GM12878 (cell line): ENCODE results near the gene CKS1B. TPM values are rescaled to one million over a fixed set of nuclear protein-coding genes. Genes with fewer than 3 reads are reported as not detected.

Experiments used
- ATAC-seq: fragments of 200-7000 bp; cut with Tn5 transposase; 3 replicates; pipeline ENCODE4 v1.9.1; 2020; ENCODE audit warnings: mild to moderate bottlenecking, moderate library complexity
- BruUV-seq: library from RNA; stranded (reverse); fragments of 400-500 nt; replicated peaks from 2 replicates; lab custom pipeline; 2021; lab: Mats Ljungman, UMichigan
- CTCF ChIA-PET: fragments of 300-600 bp; sonication (Branson Sonifier 250); formaldehyde crosslinking; extraction: SDS; loops from one replicate; lab custom pipeline; 2021; ENCODE audit warnings: inconsistent platforms; lab: Yijun Ruan, JAX
- POLR2A ChIA-PET: fragments of 350-600 bp; formaldehyde crosslinking; extraction: SDS; loops from one replicate; lab custom pipeline; 2021; ENCODE audit warnings: inconsistent platforms; lab: Charles Lee
- RAD21 ChIA-PET: fragments of 300-600 bp; sonication (Branson Sonifier 250); formaldehyde crosslinking; loops from one replicate; lab custom pipeline; 2023; ENCODE audit warnings: antibody characterized with exemption; ENCODE audit not compliant: unreplicated experiment; lab: Charles Lee
- SMC1A ChIA-PET: fragments of 300-600 bp; sonication (Branson Sonifier 250); formaldehyde crosslinking; loops from one replicate; lab custom pipeline; 2023; ENCODE audit not compliant: unreplicated experiment, uncharacterized antibody; lab: Charles Lee
- DNase-seq: peaks from one replicate; pipeline ENCODE4 v3.0.0-alpha.2; 2011; ENCODE audit warnings: low read depth, low spot score
- FAIRE-seq: peaks from 3 replicates; lab custom pipeline; 2011; peaks lifted over from hg19 to GRCh38; lab: Jason Lieb, UNC
- H2AFZ ChIP-seq: 2 replicates; pipeline ENCODE4 v1.6.0; 2011; ENCODE audit warnings: low read depth, low read length, control low read depth; ENCODE audit not compliant: control insufficient read depth
- H3K27ac ChIP-seq: 2 replicates; pipeline ENCODE4 v1.5.1; 2011; ENCODE audit warnings: control low read depth; ENCODE audit not compliant: control insufficient read depth, insufficient read depth
- H3K27me3 ChIP-seq, 2 experiments: replicated peaks in 1 of 2; 2 replicates each; pipeline versions ENCODE4 v1.6.0 to v1.6.1; 2011; ENCODE audit warnings: low read length in 1 of 2; ENCODE audit not compliant: control insufficient read depth in 2 of 2, insufficient read depth in 2 of 2
- H3K36me3 ChIP-seq, 2 experiments: 2 replicates each; pipeline ENCODE4 v1.5.1; 2011; ENCODE audit warnings: low read length in 1 of 2; ENCODE audit not compliant: control insufficient read depth in 2 of 2, insufficient read depth in 2 of 2
- H3K4me1 ChIP-seq: 2 replicates; pipeline ENCODE4 v1.6.1; 2011; ENCODE audit warnings: mild to moderate bottlenecking, low read length, moderate library complexity, mixed read lengths; ENCODE audit not compliant: control insufficient read depth, insufficient read depth
- H3K4me2 ChIP-seq: 2 replicates; pipeline ENCODE4 v1.6.0; 2011; ENCODE audit warnings: control low read depth; ENCODE audit not compliant: control insufficient read depth, insufficient read depth
- H3K4me3 ChIP-seq: fragments of 200-600 bp; sonication (generic); 2 replicates; pipeline ENCODE4 v1.5.1; 2016
- H3K79me2 ChIP-seq: 2 replicates; pipeline ENCODE4 v1.6.0; 2011; ENCODE audit warnings: low read length; ENCODE audit not compliant: control insufficient read depth, insufficient read depth
- H3K9ac ChIP-seq: 2 replicates; pipeline ENCODE4 v1.8.0; 2011; ENCODE audit warnings: low read length, control low read depth, mixed read lengths; ENCODE audit not compliant: control insufficient read depth, insufficient read depth
- H3K9me3 ChIP-seq: replicated peaks from 3 replicates; pipeline ENCODE4 v1.5.1; 2011; ENCODE audit warnings: mild to moderate bottlenecking, low read length; ENCODE audit not compliant: control insufficient read depth, insufficient read depth
- H4K20me1 ChIP-seq: 2 replicates; pipeline ENCODE4 v1.6.0; 2011; ENCODE audit not compliant: control insufficient read depth, insufficient read depth
- BACH1 ChIP-seq: fragments of 450-650 bp; IDR thresholded peaks from 2 replicates; pipeline ENCODE4 v1.6.1; 2017; ENCODE audit warnings: mild to moderate bottlenecking, borderline replicate concordance
- CBX3 ChIP-seq: fragments of 200-600 bp; sonication (generic); IDR thresholded peaks from 2 replicates; pipeline ENCODE4 v1.6.1; 2016; ENCODE audit warnings: low read depth, borderline replicate concordance
- CEBPB ChIP-seq, 2 experiments: fragments of 150-350 bp in 1 of 2; IDR thresholded peaks; 2 replicates each; pipeline ENCODE4 v1.6.1; 2012 to 2014; ENCODE audit warnings: low read depth in 2 of 2, low read length in 2 of 2, borderline replicate concordance in 1 of 2, inconsistent platforms in 1 of 2
- CEBPZ ChIP-seq: fragments of 150-350 bp; IDR thresholded peaks from 2 replicates; pipeline ENCODE4 v1.6.1; 2016; ENCODE audit warnings: low read depth, low read length
- CHD1 ChIP-seq: IDR thresholded peaks from 2 replicates; pipeline ENCODE4 v1.6.1; 2012; ENCODE audit warnings: low read depth, low read length, improper control_type of control experiment
- CREM ChIP-seq: IDR thresholded peaks from 2 replicates; pipeline ENCODE4 v1.6.1; 2014; ENCODE audit warnings: antibody characterized with exemption, low read depth
- IKZF1 ChIP-seq: fragments of 450-650 bp; conservative IDR thresholded peaks from 2 replicates; pipeline ENCODE4 v1.6.1; 2017; ENCODE audit warnings: antibody characterized with exemption, mild to moderate bottlenecking
- MXI1 ChIP-seq: fragments of 150-350 bp; IDR thresholded peaks from 2 replicates; pipeline ENCODE4 v1.6.1; 2011; ENCODE audit warnings: low read depth, mild to moderate bottlenecking, inconsistent platforms, low read length, improper control_type of control experiment
- RAD51 ChIP-seq: fragments of 450-650 bp; IDR thresholded peaks from 2 replicates; pipeline ENCODE4 v1.6.1; 2016; ENCODE audit warnings: moderate library complexity, mild to moderate bottlenecking, inconsistent platforms
- RELB ChIP-seq: fragments of 450-650 bp; IDR thresholded peaks from 2 replicates; pipeline ENCODE4 v1.6.1; 2017; ENCODE audit warnings: low read depth, mild to moderate bottlenecking, moderate library complexity
- SPI1 ChIP-seq: IDR thresholded peaks from 2 replicates; pipeline ENCODE4 v1.6.1; 2011; ENCODE audit warnings: low read depth, mild to moderate bottlenecking, low read length, moderate library complexity, borderline replicate concordance; ENCODE audit not compliant: insufficient read depth
- ZBTB4 ChIP-seq: fragments of 450-650 bp; formaldehyde crosslinking; IDR thresholded peaks from 2 replicates; pipeline ENCODE4 v1.4.0; 2022; ENCODE audit warnings: mild to moderate bottlenecking, moderate library complexity
- ZNF384 ChIP-seq: IDR thresholded peaks from 2 replicates; pipeline ENCODE4 v1.6.1; 2012; ENCODE audit warnings: low read depth, mild to moderate bottlenecking, low read length, improper control_type of control experiment, borderline replicate concordance
- ZNF622 ChIP-seq: fragments of 450-650 bp; IDR thresholded peaks from 2 replicates; pipeline ENCODE4 v1.6.1; 2017; ENCODE audit warnings: mild to moderate bottlenecking, inconsistent platforms
- WGBS: methylation state at CpG from one replicate; pipeline ENCODE4 v1.1.6; 2016; ENCODE audit warnings: low lambda C conversion rate; ENCODE audit not compliant: insufficient replicate concordance, insufficient coverage; ENCODE audit errors: missing lambda C conversion rate; 5-methylcytosine and 5-hydroxymethylcytosine counted together
- in situ Hi-C: fragments of 300-500 bp; cut with MboI; formaldehyde crosslinking; loops from 9 replicates; pipeline ENCODE4 v1.14.3; 2018; ENCODE audit warnings: mixed read lengths
- intact Hi-C: fragments of 100-400 bp; cut with micrococcal nuclease; formaldehyde crosslinking; loops from one replicate; pipeline ENCODE4 v1.14.2; 2022; ENCODE audit not compliant: unreplicated experiment
- polyA plus RNA-seq, 11 experiments: library from polyadenylated mRNA; depleted of rRNA in 4 of 11; unstranded in 6 of 11; stranded (reverse) in 5 of 11; fragments of >200 nt; fragmentation: Nextera tagmentation in 4 of 11; fragmentation: Illumina TruSeq in 1 of 11; extraction: Ambion mirVana in 4 of 11; extraction: Trizol in 1 of 11; gene quantifications; 1 replicate in 1 of 11; 2 replicates in 10 of 11; pipeline versions ENCODE4 v1.2.1 to v1.2.3, GENCODE V29; 2011 to 2016; ENCODE audit warnings: inconsistent platforms in 2 of 11, missing spikeins in 2 of 11, low read depth in 1 of 11
- total RNA-seq, 4 experiments: library from RNA; depleted of rRNA in 3 of 4; stranded (reverse); fragments of >200 nt in 3 of 4; fragmentation: Illumina TruSeq in 1 of 4; extraction: Trizol in 1 of 4; gene quantifications; 2 replicates each; pipeline versions ENCODE4 v1.2.1 to v1.2.3, GENCODE V29; 2013 to 2021

Gene CKS1B
- total and polyA plus RNA-seq, 10 of the 15 experiments (the other 5 are each of a cell fraction or from before 2014, with no cell fraction given): 125 to 608 (median 364) TPM

- H3K27me3 ChIP-seq: no peaks in the 10 kb centered on the region
- H3K79me2 ChIP-seq: peaks cover 31% of the 10 kb centered on the region
- peak overlapping the region; percentile 88 for H3K4me3 ChIP-seq
- in situ Hi-C loops: no loop called here
- H3K4me1 ChIP-seq: peaks cover 6% of the 10 kb centered on the region; the same call in 1 of the 2 replicates
- ATAC-seq (no peak), FAIRE-seq (no peak), DNase-seq (no peak)
- peak overlapping the region; percentile 97; the same call in 1 of the 2 replicates for H3K27ac ChIP-seq
- ChIA-PET POLR2A (interaction anchor here (0.6 to 12.3 kb wide), 4 partner anchors 10 to 49 kb away, joined by 3 to 140 read pairs (median 4); partner anchors contain the start of genes CKS1B and SHC1), RAD21 (no interaction called here), SMC1A (interaction anchor here (1.2 to 3.1 kb wide), 4 partner anchors 7 to 54 kb away, joined by 3 to 14 read pairs (median 8); partner anchors contain the start of gene SHC1), CTCF (interaction anchor here (0.9 to 2.7 kb wide), 5 partner anchors 8 to 54 kb away, joined by 3 to 16 read pairs (median 13); partner anchors contain the start of gene SHC1)
- no peaks in the 10 kb centered on the region for H4K20me1 ChIP-seq
- 81% methylated on average over 6 of the region's 6 CpGs for WGBS
- H2AFZ ChIP-seq: no peak overlapping the region
- H3K36me3 ChIP-seq: peaks cover 13 to 16% of the 10 kb centered on the region in 2 experiments; a peak in 3 of 4 replicates
- H3K9me3 ChIP-seq: no peaks in the 10 kb centered on the region
- no TSS peak for BruUV-seq
- peak overlapping the region; percentile 81 for H3K9ac ChIP-seq
- TF ChIP-seq ZNF384 (no peak), CBX3 (no peak), RAD51 (no peak), RELB (no peak), ZNF622 (no peak), IKZF1 (no peak), BACH1 (no peak), CREM (no peak), CHD1 (no peak), CEBPB (IDR thresholded peaks at IDR 0.05; ENCODE audit: borderline replicate concordance in 1 of 2, low read depth in 2 of 2, low read length in 2 of 2) (no peak), MXI1 (no peak), CEBPZ (no peak), SPI1 (no peak), ZBTB4 (no peak)
- intact Hi-C loops: loop anchor here (5.0 kb wide), 1 partner anchor 39 kb away; the partner anchor contains the start of gene ZBTB7B
- peak overlapping the region; percentile 86 for H3K4me2 ChIP-seq
Measured at GRCh38 chr1:154962795-154963330, 11.6 kb upstream of the CKS1B start.
